ENCODE data around the gene TMEM11.

DNA sequence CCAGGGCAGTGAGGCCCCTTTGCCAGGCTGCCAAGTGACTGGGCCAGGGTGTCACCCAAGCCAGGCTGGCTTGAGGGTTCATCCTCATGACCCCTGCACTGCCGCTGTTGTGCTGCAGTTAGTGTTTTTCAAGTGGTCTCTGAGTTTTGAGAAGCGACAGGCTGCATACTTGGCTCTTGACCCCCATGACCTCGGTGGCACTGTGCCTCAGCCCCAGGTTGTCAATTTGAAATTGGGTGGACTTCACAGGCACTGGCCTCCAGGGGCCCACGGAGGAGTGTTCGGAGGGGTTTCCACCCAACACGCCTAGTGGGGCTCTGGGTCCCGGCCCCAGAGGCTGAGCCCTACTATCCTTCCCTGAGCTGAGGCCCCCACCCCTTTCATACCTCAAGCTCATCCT lies 44.5 kb downstream of the TMEM11 start:
- TF ChIP-seq, protein P1, sequence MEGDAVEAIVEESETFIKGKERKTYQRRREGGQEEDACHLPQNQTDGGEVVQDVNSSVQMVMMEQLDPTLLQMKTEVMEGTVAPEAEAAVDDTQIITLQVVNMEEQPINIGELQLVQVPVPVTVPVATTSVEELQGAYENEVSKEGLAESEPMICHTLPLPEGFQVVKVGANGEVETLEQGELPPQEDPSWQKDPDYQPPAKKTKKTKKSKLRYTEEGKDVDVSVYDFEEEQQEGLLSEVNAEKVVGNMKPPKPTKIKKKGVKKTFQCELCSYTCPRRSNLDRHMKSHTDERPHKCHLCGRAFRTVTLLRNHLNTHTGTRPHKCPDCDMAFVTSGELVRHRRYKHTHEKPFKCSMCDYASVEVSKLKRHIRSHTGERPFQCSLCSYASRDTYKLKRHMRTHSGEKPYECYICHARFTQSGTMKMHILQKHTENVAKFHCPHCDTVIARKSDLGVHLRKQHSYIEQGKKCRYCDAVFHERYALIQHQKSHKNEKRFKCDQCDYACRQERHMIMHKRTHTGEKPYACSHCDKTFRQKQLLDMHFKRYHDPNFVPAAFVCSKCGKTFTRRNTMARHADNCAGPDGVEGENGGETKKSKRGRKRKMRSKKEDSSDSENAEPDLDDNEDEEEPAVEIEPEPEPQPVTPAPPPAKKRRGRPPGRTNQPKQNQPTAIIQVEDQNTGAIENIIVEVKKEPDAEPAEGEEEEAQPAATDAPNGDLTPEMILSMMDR (conservative IDR thresholded peaks at IDR 0.05 in 1 of 2, IDR thresholded peaks at IDR 0.05 in 1 of 2; ENCODE audit: extremely low read depth in 1 of 2, insufficient read depth in 1 of 2, low read depth in 1 of 2, low read length in 2 of 2): no peak
- no peak for TF ChIP-seq EZH2 (IDR thresholded peaks at IDR 0.05; ENCODE audit: borderline replicate concordance, low read length)
